ENCODE data around the gene HCCS.

DNA sequence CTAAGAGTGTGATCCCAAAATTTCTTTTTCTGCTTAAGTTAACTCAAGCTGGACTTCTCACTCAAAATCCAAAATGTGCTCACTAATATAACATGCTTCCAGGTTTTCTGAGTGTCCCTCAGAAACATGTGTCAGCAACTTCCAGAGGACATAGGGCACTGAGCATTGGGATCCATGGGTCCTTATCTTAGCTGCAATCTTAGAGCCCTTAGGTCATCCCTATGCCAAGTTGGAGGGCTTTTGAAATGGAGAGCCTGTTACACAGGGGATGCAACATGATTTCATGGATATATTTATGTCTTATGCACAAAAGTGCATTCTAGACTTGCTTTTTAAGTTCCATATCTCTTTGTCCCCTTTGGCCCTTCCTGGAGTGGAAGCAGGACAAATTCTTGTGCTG, 11.7 kb upstream of the HCCS start:
- no peak for TF ChIP-seq EZH2 (IDR thresholded peaks at IDR 0.05; ENCODE audit: low read depth, unreplicated experiment)
- TF ChIP-seq, protein P1, sequence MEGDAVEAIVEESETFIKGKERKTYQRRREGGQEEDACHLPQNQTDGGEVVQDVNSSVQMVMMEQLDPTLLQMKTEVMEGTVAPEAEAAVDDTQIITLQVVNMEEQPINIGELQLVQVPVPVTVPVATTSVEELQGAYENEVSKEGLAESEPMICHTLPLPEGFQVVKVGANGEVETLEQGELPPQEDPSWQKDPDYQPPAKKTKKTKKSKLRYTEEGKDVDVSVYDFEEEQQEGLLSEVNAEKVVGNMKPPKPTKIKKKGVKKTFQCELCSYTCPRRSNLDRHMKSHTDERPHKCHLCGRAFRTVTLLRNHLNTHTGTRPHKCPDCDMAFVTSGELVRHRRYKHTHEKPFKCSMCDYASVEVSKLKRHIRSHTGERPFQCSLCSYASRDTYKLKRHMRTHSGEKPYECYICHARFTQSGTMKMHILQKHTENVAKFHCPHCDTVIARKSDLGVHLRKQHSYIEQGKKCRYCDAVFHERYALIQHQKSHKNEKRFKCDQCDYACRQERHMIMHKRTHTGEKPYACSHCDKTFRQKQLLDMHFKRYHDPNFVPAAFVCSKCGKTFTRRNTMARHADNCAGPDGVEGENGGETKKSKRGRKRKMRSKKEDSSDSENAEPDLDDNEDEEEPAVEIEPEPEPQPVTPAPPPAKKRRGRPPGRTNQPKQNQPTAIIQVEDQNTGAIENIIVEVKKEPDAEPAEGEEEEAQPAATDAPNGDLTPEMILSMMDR (conservative IDR thresholded peaks at IDR 0.05; ENCODE audit: low read depth in 2 of 2) = no peak
- no peak for TF ChIP-seq EZH2phosphoT487 (IDR thresholded peaks at IDR 0.05; ENCODE audit: unreplicated experiment)
- TF ChIP-seq POLR2AphosphoS5 (IDR thresholded peaks at IDR 0.05; ENCODE audit: low read depth) = no peak
- no peak for TF ChIP-seq ZNF462 (CRISPR knock-in tag; IDR thresholded peaks at IDR 0.05)
- TF ChIP-seq, protein P2, sequence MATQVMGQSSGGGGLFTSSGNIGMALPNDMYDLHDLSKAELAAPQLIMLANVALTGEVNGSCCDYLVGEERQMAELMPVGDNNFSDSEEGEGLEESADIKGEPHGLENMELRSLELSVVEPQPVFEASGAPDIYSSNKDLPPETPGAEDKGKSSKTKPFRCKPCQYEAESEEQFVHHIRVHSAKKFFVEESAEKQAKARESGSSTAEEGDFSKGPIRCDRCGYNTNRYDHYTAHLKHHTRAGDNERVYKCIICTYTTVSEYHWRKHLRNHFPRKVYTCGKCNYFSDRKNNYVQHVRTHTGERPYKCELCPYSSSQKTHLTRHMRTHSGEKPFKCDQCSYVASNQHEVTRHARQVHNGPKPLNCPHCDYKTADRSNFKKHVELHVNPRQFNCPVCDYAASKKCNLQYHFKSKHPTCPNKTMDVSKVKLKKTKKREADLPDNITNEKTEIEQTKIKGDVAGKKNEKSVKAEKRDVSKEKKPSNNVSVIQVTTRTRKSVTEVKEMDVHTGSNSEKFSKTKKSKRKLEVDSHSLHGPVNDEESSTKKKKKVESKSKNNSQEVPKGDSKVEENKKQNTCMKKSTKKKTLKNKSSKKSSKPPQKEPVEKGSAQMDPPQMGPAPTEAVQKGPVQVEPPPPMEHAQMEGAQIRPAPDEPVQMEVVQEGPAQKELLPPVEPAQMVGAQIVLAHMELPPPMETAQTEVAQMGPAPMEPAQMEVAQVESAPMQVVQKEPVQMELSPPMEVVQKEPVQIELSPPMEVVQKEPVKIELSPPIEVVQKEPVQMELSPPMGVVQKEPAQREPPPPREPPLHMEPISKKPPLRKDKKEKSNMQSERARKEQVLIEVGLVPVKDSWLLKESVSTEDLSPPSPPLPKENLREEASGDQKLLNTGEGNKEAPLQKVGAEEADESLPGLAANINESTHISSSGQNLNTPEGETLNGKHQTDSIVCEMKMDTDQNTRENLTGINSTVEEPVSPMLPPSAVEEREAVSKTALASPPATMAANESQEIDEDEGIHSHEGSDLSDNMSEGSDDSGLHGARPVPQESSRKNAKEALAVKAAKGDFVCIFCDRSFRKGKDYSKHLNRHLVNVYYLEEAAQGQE (IDR thresholded peaks at IDR 0.05; ENCODE audit: unreplicated experiment) = no peak
- TF ChIP-seq ZNF331 (CRISPR knock-in tag; IDR thresholded peaks at IDR 0.05; ENCODE audit: low read depth) = no peak
- no peak for TF ChIP-seq ZNF114 (CRISPR knock-in tag; IDR thresholded peaks at IDR 0.05)
- TF ChIP-seq, protein P3, sequence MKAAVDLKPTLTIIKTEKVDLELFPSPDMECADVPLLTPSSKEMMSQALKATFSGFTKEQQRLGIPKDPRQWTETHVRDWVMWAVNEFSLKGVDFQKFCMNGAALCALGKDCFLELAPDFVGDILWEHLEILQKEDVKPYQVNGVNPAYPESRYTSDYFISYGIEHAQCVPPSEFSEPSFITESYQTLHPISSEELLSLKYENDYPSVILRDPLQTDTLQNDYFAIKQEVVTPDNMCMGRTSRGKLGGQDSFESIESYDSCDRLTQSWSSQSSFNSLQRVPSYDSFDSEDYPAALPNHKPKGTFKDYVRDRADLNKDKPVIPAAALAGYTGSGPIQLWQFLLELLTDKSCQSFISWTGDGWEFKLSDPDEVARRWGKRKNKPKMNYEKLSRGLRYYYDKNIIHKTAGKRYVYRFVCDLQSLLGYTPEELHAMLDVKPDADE (IDR thresholded peaks at IDR 0.05) = no peak

Measured in GM23338 (cell line).